HCT116 (cell line): Measurements from ENCODE around the gene AKAP12.

Experiments
- CEBPB ChIP-seq: IDR thresholded peaks from 2 replicates; pipeline ENCODE4 v1.6.1; 2012; ENCODE audit warnings: low read depth
- EZH2 ChIP-seq: fragments of 200-600 bp; sonication (generic); IDR thresholded peaks from 2 replicates; pipeline ENCODE4 v1.6.1; 2017; ENCODE audit warnings: antibody characterized with exemption, mixed run types
- EZH2phosphoT487 ChIP-seq: fragments of 200-600 bp; IDR thresholded peaks from 2 replicates; pipeline ENCODE4 v1.6.1; 2018; ENCODE audit warnings: antibody characterized with exemption, borderline replicate concordance
- FOSL1 ChIP-seq: IDR thresholded peaks from 2 replicates; pipeline ENCODE4 v1.6.1; 2012; ENCODE audit warnings: low read depth
- JUND ChIP-seq: IDR thresholded peaks from 2 replicates; pipeline ENCODE4 v1.6.1; 2012
- POLR2A ChIP-seq: IDR thresholded peaks from 2 replicates; pipeline ENCODE4 v1.7.0; 2011; ENCODE audit warnings: borderline replicate concordance; ENCODE audit not compliant: insufficient read depth, insufficient read length; ENCODE audit errors: extremely low read depth
- POLR2AphosphoS5 ChIP-seq: IDR thresholded peaks from 2 replicates; pipeline ENCODE4 v1.6.1; 2011; ENCODE audit warnings: mild to moderate bottlenecking, low read depth, low read length, moderate library complexity
- SIN3A ChIP-seq: IDR thresholded peaks from 2 replicates; pipeline ENCODE4 v1.6.1; 2012; ENCODE audit warnings: low read depth
- TCF7L2 ChIP-seq: IDR thresholded peaks from 2 replicates; pipeline ENCODE4 v1.7.0; 2011; ENCODE audit warnings: borderline replicate concordance, inconsistent platforms; ENCODE audit not compliant: insufficient read depth, insufficient read length; ENCODE audit errors: extremely low read depth
- YY1 ChIP-seq: IDR thresholded peaks from 2 replicates; pipeline ENCODE4 v1.6.1; 2011; ENCODE audit warnings: low read length, low read depth, moderate library complexity, mild to moderate bottlenecking; ENCODE audit not compliant: insufficient replicate concordance; ENCODE audit errors: extremely low read depth
- TF ChIP-seq, protein P1 (sequence below), 3 experiments: fragments of 200-600 bp in 1 of 3; sonication (generic) in 1 of 3; IDR thresholded peaks in 2 of 3; conservative IDR thresholded peaks in 1 of 3; 2 replicates each; pipeline ENCODE4 v1.5.1; 2012 to 2017; ENCODE audit warnings: low read depth in 2 of 3, low read length in 2 of 3, antibody characterized with exemption in 1 of 3, borderline replicate concordance in 1 of 3, control low read depth in 1 of 3, mild to moderate bottlenecking in 1 of 3, mixed read lengths in 1 of 3, mixed run types in 1 of 3, moderate library complexity in 1 of 3; ENCODE audit not compliant: insufficient read depth in 1 of 3
- TF ChIP-seq, protein P2 (sequence below): IDR thresholded peaks from 2 replicates; pipeline ENCODE4 v1.6.1; 2012
- TF ChIP-seq, protein P3 (sequence below): IDR thresholded peaks from 2 replicates; pipeline ENCODE4 v1.6.1; 2012; ENCODE audit warnings: low read depth
- TF ChIP-seq, protein P4 (sequence below): IDR thresholded peaks from 2 replicates; pipeline ENCODE4 v1.6.1; 2011; ENCODE audit warnings: mild to moderate bottlenecking, low read length, moderate library complexity; ENCODE audit not compliant: insufficient replicate concordance; ENCODE audit errors: extremely low read depth

DNA sequence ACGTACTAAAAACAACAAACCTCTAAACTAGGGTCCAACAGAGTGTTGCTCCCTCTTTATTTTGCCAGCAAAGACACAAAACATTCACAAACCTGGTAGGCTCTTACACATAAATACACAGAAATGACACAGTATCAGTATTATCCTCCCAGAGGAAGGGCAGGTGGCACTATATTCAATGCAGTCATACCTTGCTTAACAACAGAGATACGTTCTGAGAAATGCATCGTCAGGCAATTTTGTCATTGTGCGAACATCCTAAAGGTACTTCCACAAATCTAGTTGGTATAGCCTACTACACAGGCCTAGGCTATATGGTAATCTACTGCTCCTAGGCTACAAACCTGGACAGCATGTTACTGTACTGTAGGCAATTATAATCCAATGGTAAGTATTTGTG, 142.0 kb downstream of the AKAP12 start:
- TF ChIP-seq, protein P1, sequence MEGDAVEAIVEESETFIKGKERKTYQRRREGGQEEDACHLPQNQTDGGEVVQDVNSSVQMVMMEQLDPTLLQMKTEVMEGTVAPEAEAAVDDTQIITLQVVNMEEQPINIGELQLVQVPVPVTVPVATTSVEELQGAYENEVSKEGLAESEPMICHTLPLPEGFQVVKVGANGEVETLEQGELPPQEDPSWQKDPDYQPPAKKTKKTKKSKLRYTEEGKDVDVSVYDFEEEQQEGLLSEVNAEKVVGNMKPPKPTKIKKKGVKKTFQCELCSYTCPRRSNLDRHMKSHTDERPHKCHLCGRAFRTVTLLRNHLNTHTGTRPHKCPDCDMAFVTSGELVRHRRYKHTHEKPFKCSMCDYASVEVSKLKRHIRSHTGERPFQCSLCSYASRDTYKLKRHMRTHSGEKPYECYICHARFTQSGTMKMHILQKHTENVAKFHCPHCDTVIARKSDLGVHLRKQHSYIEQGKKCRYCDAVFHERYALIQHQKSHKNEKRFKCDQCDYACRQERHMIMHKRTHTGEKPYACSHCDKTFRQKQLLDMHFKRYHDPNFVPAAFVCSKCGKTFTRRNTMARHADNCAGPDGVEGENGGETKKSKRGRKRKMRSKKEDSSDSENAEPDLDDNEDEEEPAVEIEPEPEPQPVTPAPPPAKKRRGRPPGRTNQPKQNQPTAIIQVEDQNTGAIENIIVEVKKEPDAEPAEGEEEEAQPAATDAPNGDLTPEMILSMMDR (IDR thresholded peaks at IDR 0.05 in 2 of 3, conservative IDR thresholded peaks at IDR 0.05 in 1 of 3; ENCODE audit: borderline replicate concordance in 1 of 3, insufficient read depth in 1 of 3, low read depth in 2 of 3, low read length in 2 of 3) = no peak
- TF ChIP-seq POLR2AphosphoS5 (no peak), YY1 (no peak), JUND (no peak), FOSL1 (no peak), POLR2A (no peak), SIN3A (no peak), EZH2phosphoT487 (no peak), CEBPB (no peak), TCF7L2 (no peak), EZH2 (no peak)
- TF ChIP-seq, protein P2, sequence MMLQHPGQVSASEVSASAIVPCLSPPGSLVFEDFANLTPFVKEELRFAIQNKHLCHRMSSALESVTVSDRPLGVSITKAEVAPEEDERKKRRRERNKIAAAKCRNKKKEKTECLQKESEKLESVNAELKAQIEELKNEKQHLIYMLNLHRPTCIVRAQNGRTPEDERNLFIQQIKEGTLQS = no peak
- TF ChIP-seq, protein P3, sequence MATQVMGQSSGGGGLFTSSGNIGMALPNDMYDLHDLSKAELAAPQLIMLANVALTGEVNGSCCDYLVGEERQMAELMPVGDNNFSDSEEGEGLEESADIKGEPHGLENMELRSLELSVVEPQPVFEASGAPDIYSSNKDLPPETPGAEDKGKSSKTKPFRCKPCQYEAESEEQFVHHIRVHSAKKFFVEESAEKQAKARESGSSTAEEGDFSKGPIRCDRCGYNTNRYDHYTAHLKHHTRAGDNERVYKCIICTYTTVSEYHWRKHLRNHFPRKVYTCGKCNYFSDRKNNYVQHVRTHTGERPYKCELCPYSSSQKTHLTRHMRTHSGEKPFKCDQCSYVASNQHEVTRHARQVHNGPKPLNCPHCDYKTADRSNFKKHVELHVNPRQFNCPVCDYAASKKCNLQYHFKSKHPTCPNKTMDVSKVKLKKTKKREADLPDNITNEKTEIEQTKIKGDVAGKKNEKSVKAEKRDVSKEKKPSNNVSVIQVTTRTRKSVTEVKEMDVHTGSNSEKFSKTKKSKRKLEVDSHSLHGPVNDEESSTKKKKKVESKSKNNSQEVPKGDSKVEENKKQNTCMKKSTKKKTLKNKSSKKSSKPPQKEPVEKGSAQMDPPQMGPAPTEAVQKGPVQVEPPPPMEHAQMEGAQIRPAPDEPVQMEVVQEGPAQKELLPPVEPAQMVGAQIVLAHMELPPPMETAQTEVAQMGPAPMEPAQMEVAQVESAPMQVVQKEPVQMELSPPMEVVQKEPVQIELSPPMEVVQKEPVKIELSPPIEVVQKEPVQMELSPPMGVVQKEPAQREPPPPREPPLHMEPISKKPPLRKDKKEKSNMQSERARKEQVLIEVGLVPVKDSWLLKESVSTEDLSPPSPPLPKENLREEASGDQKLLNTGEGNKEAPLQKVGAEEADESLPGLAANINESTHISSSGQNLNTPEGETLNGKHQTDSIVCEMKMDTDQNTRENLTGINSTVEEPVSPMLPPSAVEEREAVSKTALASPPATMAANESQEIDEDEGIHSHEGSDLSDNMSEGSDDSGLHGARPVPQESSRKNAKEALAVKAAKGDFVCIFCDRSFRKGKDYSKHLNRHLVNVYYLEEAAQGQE = no peak
- TF ChIP-seq, protein P4, sequence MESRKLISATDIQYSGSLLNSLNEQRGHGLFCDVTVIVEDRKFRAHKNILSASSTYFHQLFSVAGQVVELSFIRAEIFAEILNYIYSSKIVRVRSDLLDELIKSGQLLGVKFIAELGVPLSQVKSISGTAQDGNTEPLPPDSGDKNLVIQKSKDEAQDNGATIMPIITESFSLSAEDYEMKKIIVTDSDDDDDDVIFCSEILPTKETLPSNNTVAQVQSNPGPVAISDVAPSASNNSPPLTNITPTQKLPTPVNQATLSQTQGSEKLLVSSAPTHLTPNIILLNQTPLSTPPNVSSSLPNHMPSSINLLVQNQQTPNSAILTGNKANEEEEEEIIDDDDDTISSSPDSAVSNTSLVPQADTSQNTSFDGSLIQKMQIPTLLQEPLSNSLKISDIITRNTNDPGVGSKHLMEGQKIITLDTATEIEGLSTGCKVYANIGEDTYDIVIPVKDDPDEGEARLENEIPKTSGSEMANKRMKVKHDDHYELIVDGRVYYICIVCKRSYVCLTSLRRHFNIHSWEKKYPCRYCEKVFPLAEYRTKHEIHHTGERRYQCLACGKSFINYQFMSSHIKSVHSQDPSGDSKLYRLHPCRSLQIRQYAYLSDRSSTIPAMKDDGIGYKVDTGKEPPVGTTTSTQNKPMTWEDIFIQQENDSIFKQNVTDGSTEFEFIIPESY = no peak
